Measurements from ENCODE around the gene POLR3C. TPM values are rescaled to one million over a fixed set of nuclear protein-coding genes. Genes with fewer than 3 reads are reported as not detected.

Gene POLR3C
- total and polyA plus RNA-seq, 2 of the 13 experiments (the other 11 are each of a cell fraction or from before 2014, with no cell fraction given) = 15.5 to 24.3 TPM

DNA sequence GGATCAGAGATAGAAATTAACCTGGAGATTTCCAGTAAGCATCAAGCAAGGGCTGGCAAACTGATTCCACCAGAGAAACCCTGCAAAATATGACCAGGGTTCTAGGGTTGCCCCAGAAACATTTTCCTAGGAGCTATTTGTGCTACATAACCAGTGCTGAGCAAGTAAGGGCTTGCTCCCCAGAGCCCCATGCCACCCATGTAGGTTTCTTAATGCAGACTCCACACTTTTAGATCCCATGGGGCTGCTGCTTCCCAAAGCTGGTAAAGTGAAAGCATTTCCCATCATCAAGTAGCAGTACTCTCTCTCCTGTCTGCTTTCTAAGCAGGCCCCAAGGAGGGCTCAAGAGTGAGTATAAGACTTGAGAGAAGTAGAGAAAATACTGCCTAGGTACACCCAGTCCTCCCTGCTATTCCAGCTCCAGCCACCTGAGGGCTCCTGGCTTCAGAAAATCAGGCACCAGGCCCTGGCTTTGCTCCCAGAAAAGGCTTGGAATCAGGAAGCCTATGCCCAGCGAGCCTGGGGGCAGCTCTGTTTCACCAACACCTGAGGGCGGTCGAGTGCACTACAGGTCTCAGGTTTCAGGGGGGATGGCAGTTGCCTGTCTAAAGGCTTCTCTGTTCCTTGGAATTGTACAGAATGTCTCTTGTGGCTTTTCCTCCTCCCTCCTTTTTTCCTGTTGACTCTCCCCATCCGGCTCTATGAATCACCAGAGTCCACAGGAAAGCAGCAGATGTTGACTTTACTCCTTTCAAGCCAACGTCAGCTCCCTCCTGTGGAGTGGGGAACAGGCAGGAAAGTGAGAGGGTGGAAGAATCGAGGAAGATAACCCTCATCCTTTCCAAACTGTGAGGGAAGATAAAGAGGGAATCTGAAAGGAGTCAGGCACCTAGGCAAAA lies 67.8 kb downstream of the POLR3C start (continued):
- TF ChIP-seq SNAPC2 (CRISPR knock-in tag; IDR thresholded peaks at IDR 0.05) = peak; percentile 59; the same call in 1 of the 2 replicates
- TF ChIP-seq ONECUT2 (CRISPR knock-in tag; IDR thresholded peaks at IDR 0.05) = no peak
- TF ChIP-seq TBL1XR1 (IDR thresholded peaks at IDR 0.05; ENCODE audit: borderline replicate concordance, low read length, partially characterized antibody) = no peak
- TF ChIP-seq, protein P1, sequence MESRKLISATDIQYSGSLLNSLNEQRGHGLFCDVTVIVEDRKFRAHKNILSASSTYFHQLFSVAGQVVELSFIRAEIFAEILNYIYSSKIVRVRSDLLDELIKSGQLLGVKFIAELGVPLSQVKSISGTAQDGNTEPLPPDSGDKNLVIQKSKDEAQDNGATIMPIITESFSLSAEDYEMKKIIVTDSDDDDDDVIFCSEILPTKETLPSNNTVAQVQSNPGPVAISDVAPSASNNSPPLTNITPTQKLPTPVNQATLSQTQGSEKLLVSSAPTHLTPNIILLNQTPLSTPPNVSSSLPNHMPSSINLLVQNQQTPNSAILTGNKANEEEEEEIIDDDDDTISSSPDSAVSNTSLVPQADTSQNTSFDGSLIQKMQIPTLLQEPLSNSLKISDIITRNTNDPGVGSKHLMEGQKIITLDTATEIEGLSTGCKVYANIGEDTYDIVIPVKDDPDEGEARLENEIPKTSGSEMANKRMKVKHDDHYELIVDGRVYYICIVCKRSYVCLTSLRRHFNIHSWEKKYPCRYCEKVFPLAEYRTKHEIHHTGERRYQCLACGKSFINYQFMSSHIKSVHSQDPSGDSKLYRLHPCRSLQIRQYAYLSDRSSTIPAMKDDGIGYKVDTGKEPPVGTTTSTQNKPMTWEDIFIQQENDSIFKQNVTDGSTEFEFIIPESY (CRISPR knock-in tag; IDR thresholded peaks at IDR 0.05) = 0 out of 2 replicates have a peak, but pooled peaks have one; percentile 41
- TF ChIP-seq ZNF549 (CRISPR knock-in tag; IDR thresholded peaks at IDR 0.05) = no peak
- peak; percentile 65; the same call in 1 of the 2 replicates for TF ChIP-seq ZBTB38 (CRISPR knock-in tag; IDR thresholded peaks at IDR 0.05)
- TF ChIP-seq, protein P2, sequence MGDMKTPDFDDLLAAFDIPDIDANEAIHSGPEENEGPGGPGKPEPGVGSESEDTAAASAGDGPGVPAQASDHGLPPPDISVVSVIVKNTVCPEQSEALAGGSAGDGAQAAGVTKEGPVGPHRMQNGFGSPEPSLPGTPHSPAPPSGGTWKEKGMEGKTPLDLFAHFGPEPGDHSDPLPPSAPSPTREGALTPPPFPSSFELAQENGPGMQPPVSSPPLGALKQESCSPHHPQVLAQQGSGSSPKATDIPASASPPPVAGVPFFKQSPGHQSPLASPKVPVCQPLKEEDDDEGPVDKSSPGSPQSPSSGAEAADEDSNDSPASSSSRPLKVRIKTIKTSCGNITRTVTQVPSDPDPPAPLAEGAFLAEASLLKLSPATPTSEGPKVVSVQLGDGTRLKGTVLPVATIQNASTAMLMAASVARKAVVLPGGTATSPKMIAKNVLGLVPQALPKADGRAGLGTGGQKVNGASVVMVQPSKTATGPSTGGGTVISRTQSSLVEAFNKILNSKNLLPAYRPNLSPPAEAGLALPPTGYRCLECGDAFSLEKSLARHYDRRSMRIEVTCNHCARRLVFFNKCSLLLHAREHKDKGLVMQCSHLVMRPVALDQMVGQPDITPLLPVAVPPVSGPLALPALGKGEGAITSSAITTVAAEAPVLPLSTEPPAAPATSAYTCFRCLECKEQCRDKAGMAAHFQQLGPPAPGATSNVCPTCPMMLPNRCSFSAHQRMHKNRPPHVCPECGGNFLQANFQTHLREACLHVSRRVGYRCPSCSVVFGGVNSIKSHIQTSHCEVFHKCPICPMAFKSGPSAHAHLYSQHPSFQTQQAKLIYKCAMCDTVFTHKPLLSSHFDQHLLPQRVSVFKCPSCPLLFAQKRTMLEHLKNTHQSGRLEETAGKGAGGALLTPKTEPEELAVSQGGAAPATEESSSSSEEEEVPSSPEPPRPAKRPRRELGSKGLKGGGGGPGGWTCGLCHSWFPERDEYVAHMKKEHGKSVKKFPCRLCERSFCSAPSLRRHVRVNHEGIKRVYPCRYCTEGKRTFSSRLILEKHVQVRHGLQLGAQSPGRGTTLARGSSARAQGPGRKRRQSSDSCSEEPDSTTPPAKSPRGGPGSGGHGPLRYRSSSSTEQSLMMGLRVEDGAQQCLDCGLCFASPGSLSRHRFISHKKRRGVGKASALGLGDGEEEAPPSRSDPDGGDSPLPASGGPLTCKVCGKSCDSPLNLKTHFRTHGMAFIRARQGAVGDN (CRISPR knock-in tag; IDR thresholded peaks at IDR 0.05) = peak; percentile 76
- TF ChIP-seq, protein P3, sequence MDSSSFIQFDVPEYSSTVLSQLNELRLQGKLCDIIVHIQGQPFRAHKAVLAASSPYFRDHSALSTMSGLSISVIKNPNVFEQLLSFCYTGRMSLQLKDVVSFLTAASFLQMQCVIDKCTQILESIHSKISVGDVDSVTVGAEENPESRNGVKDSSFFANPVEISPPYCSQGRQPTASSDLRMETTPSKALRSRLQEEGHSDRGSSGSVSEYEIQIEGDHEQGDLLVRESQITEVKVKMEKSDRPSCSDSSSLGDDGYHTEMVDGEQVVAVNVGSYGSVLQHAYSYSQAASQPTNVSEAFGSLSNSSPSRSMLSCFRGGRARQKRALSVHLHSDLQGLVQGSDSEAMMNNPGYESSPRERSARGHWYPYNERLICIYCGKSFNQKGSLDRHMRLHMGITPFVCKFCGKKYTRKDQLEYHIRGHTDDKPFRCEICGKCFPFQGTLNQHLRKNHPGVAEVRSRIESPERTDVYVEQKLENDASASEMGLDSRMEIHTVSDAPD (CRISPR knock-in tag; IDR thresholded peaks at IDR 0.05) = 0 out of 2 replicates have a peak, but pooled peaks have one; percentile 53
- TF ChIP-seq ZNF468 (CRISPR knock-in tag; IDR thresholded peaks at IDR 0.05) = no peak
- TF ChIP-seq KDM3A (CRISPR knock-in tag; IDR thresholded peaks at IDR 0.05; ENCODE audit: low read depth) = peak; percentile 59; the same call in 1 of the 2 replicates
- TF ChIP-seq ZNF264 (CRISPR knock-in tag; IDR thresholded peaks at IDR 0.05) = no peak; the same call in 1 of the 2 replicates
- TF ChIP-seq, protein P4, sequence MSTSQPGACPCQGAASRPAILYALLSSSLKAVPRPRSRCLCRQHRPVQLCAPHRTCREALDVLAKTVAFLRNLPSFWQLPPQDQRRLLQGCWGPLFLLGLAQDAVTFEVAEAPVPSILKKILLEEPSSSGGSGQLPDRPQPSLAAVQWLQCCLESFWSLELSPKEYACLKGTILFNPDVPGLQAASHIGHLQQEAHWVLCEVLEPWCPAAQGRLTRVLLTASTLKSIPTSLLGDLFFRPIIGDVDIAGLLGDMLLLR (CRISPR knock-in tag; IDR thresholded peaks at IDR 0.05) = no peak
- peak; percentile 56; the same call in 1 of the 2 replicates for TF ChIP-seq TSC22D2 (CRISPR knock-in tag; IDR thresholded peaks at IDR 0.05; ENCODE audit: borderline replicate concordance)
- TF ChIP-seq, protein P5, sequence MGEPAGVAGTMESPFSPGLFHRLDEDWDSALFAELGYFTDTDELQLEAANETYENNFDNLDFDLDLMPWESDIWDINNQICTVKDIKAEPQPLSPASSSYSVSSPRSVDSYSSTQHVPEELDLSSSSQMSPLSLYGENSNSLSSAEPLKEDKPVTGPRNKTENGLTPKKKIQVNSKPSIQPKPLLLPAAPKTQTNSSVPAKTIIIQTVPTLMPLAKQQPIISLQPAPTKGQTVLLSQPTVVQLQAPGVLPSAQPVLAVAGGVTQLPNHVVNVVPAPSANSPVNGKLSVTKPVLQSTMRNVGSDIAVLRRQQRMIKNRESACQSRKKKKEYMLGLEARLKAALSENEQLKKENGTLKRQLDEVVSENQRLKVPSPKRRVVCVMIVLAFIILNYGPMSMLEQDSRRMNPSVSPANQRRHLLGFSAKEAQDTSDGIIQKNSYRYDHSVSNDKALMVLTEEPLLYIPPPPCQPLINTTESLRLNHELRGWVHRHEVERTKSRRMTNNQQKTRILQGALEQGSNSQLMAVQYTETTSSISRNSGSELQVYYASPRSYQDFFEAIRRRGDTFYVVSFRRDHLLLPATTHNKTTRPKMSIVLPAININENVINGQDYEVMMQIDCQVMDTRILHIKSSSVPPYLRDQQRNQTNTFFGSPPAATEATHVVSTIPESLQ (CRISPR knock-in tag; conservative IDR thresholded peaks at IDR 0.05) = 0 out of 2 replicates have a peak, but pooled peaks have one; percentile 29
- peak; percentile 40; the same call in 1 of the 2 replicates for TF ChIP-seq SP4 (CRISPR knock-in tag; IDR thresholded peaks at IDR 0.05)
- no peak for TF ChIP-seq ZNF598 (CRISPR knock-in tag; IDR thresholded peaks at IDR 0.05; ENCODE audit: borderline replicate concordance)
- TF ChIP-seq NFYC (CRISPR knock-in tag; IDR thresholded peaks at IDR 0.05) = peak; percentile 33; the same call in 1 of the 2 replicates
